ENCODE measurements around the gene HEATR1.
"Not testable (repeated sequence)": the region's sequence is repeated elsewhere in the genome, so short reads cannot be mapped to it uniquely, and the experiment has no call there.

Gene HEATR1

DNA sequence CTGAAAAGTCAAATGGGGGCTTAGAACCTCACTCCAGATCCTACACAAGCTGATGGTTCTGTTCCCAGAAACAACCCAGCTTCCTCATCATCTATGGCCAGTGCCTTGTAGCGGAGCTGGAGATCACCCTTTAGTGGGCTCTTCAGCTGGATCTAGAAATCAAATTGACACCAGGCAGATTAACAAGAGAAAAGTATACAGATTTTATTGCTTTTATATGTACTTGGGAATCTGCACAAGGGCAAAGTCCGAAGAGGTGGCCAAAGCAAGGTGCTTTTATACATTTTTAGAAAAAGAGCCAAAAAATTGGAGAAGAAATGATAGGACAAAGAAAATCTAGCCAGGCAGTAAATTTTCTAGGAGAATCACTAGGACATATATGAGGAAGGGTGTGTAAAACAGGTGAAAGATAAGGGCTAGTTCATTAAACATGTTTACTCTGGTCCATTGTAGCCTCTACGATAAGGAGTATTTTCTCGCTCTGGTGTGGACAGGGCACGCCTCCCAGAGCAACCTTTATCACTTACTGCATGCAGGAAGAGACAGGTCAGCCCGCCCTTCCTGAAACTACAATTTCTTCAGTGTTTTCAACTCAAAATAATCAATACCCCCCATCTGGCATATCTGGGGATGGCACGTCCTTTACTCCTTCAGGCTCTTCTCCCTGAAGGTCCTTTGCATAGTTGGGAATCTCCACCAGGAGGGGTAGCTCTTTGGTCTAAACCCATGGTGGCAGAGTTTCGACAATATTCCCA, 94.5 kb downstream of the HEATR1 start:
- DNase-seq, result no peak

DNA sequence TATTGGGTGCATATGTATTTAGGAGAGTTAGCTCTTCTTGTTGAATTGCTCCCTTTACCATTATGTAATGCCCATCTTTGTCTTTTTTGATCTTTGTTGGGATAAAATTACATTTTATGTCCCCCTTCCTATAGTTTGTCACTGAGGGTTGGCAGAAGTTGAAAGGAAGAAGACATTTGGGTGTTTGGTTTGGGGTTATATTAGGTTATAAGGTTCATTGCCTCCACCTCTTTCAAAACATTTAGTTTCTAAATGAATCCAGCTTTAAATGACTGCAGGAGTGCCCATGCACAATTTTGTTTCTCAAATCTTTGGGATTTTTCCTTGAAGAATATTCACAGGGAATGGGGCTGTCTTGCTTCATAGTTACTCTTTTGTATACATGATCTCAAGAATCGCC, 95.1 kb downstream of the HEATR1 start:
- no peak for DNase-seq

DNA sequence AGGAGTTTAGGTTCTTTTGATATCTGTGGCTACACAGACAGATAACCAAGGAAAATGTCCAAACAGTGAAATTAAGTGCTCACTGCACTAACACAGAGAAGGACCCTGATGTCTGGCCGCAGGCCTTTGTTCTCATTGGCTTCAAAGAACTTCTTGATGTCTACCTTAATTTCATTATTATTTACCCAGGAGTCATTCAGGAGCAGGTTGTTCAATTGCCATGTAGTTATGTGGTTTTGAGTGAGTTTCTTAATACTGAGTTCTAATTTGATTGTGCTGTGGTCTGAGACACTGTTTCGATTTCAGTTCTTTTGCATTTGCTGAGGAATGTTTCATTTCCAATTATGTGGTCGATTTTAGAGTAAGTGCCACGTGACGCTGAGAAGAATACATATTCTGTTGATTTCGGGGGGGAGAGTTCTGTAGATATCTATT, 95.7 kb downstream of the HEATR1 start:
- no peak for DNase-seq

DNA sequence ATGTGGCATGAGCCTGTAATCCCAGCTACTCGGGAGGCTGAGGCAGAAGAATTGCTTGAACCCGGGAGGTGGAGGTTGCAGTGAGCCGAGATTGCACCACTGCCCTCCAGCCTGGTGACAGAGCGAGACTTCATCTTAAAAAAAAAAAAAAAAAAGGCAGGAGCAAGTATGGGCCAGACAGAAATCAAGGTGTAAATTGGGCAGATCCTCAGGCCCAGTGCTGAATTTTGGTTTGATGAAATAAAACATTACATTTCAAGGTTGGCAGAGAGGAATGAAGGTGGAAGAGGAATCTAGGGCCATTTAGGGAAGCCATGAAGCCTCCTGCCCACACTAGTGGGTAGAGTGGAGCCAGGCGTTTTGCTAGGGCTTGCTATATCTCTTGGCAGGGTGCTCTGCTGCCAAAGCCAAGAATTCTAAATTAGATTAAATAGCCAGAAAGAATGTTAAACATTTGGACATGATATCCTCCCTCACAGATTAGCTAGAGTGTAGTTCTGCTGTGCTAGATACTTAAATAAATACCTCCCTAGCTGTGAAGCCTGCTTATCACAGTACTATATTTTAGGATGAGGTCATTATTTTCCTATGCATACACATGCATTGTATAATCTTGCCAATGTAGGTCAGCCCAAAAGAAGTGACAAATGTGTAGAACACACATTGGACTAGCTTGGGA, 97.2 kb downstream of the HEATR1 start:
- peak; percentile 75 for DNase-seq

DNA sequence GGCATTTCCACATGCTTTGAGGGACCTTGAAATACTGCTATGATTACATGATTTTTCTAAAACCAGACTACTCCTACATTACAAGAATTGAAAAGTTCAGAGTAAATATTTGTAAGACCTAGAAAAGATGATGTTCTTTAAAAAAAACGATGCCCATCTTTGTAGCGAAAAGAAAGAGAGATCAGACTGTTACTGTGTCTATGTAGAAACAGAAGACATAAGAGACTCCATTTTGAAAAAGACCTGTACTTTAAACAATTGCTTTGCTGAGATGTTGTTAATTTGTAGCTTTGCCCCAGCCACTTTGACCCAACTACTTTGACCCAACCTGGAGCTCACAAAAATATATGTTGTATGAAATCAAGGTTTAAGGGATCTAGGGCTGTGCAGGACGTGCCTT, 100.0 kb downstream of the HEATR1 start:
- not testable (repeated sequence) for DNase-seq

DNA sequence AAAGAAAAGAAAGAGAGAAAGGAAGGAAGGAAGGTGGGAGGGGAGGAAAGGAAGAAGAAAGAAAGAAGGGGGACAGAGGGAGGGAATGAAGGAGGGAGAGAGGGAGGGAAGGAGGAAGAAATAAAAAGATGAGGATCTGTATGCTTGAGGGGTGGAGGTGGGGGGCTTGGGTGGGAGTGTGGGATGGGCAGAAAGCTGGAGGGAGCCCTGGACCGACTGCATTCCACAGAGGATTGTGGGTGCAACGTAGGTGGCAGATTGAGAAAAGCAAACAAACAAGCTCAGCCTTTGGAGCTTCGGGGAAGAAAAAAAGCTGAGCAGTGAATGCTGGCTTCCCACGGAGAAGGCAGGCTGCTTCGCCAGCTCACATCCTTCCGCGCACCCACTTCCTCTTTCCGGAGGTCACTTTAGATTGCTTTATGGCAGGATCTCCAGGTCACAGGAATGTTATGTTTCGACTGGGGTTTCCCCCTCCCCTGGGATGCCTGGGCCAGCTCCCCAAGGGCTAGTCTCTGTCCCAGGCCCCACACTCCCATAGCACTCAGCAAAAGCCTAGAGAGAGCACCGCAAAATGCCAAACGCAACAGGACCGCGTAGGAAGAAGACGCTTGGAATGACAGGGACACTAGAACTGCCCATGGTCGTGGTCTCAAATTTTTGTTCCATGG, 101.2 kb downstream of the HEATR1 start:
- peak; percentile 72 for DNase-seq

DNA sequence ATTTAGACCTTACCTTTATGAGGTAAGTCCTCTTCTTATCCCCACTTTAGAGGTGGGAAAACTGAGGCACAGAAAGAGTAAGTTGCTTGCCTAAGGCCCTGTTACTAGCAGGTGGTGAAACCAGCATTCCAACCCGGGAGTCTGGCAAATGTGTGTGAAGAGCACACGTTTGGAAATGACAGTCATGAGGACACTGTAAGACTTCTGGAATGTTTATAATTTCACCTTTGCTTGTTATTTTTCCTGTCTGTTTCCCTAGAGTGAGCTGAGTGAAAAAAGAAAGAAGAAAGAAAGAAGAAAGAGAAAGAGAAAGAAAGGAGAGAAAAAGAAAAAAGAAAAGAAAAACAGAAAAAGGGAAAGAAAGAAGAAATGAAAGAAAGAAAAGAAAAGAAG, 101.7 kb downstream of the HEATR1 start:
- DNase-seq, result peak; percentile 22

DNA sequence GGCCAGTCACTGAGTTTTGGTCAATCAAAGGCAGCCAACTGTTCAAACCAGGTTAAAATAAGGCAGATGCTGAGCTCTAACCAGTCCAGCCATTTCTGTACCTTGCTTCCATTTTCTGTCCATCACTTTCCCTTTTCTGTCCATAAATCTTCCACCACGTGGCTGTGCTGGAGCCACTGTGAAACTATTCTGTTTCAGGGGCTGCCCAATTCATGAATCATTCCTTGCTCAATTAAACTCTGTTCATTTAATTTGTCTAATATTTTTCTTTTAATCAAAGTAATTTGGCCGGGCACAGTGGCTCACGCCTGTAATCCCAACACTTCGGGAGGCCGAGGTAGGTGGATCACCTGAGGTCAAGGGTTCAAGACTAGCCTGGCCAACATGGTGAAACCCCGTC, 103.2 kb downstream of the HEATR1 start:
- DNase-seq, result no peak

All from fibroblast of skin of back (primary cell).